Neural crest cell (in vitro differentiated cells): ENCODE results near the gene RASGRF2. TPM values are rescaled to one million over a fixed set of nuclear protein-coding genes. Genes with fewer than 3 reads are reported as not detected.

ENCODE experiments used
- DNase-seq: peaks from one replicate; pipeline ENCODE4 v3.0.0; 2021; ENCODE audit warnings: low read depth, mixed read lengths, low spot score
- H3K27ac Mint-ChIP-seq: one replicate; pipeline ENCODE4 v1.8.0; 2021; ENCODE audit warnings: mild to moderate bottlenecking, mixed read lengths; ENCODE audit not compliant: unreplicated experiment
- H3K27me3 Mint-ChIP-seq: 2 replicates; pipeline ENCODE4 v1.8.0; 2021; ENCODE audit warnings: low read depth, mild to moderate bottlenecking, mixed read lengths
- H3K36me3 Mint-ChIP-seq: 2 replicates; pipeline ENCODE4 v1.8.0; 2021; ENCODE audit warnings: low read depth, mild to moderate bottlenecking, mixed read lengths
- H3K4me1 Mint-ChIP-seq: 2 replicates; pipeline ENCODE4 v1.8.0; 2021; ENCODE audit warnings: mixed read lengths
- H3K4me3 Mint-ChIP-seq: one replicate; pipeline ENCODE4 v1.8.0; 2021; ENCODE audit warnings: mild to moderate bottlenecking, mixed read lengths
- H3K9me3 Mint-ChIP-seq: 2 replicates; pipeline ENCODE4 v1.8.0; 2021; ENCODE audit warnings: mixed read lengths
- CTCF ChIP-seq: fragments of 200-600 bp; sonication (generic); conservative IDR thresholded peaks from 2 replicates; pipeline ENCODE4 v1.5.0; 2021; ENCODE audit warnings: antibody characterized with exemption, mild to moderate bottlenecking
- total RNA-seq: library from RNA; stranded (reverse); gene quantifications from 2 replicates; pipeline ENCODE4 v1.2.1, GENCODE V29; 2021

Gene RASGRF2
- total RNA-seq, 1 donor from 2014 or later = 0.19 TPM

- no peaks in the 10 kb centered on the region for H3K36me3 Mint-ChIP-seq
- no peak for DNase-seq
- no peaks in the 10 kb centered on the region for H3K9me3 Mint-ChIP-seq
- H3K27ac Mint-ChIP-seq = no peak overlapping the region
- H3K27me3 Mint-ChIP-seq = no peaks in the 10 kb centered on the region
- H3K4me1 Mint-ChIP-seq = no peaks in the 10 kb centered on the region
- TF ChIP-seq CTCF = no peak
- no peak overlapping the region for H3K4me3 Mint-ChIP-seq
Observed at GRCh38 chr5:81058121-81058520, 98.0 kb downstream of the RASGRF2 start.

GRCh38 chr5:81065492-81065891, 105.3 kb downstream of the RASGRF2 start:
- no peaks in the 10 kb centered on the region for H3K9me3 Mint-ChIP-seq
- H3K4me3 Mint-ChIP-seq = no peak overlapping the region
- DNase-seq = no peak
- TF ChIP-seq CTCF = no peak
- no peaks in the 10 kb centered on the region for H3K36me3 Mint-ChIP-seq
- H3K4me1 Mint-ChIP-seq = no peaks in the 10 kb centered on the region
- no peak overlapping the region for H3K27ac Mint-ChIP-seq
- no peaks in the 10 kb centered on the region for H3K27me3 Mint-ChIP-seq

- Mint-ChIP-seq H3K4me3 (no peak overlapping the region), H3K27ac (no peak overlapping the region), H3K36me3 (no peaks in the 10 kb centered on the region), H3K4me1 (no peaks in the 10 kb centered on the region), H3K9me3 (no peaks in the 10 kb centered on the region), H3K27me3 (no peaks in the 10 kb centered on the region)
- no peak for TF ChIP-seq CTCF
- no peak for DNase-seq
Observed at GRCh38 chr5:81066102-81066501, 105.9 kb downstream of the RASGRF2 start.

- no peak for TF ChIP-seq CTCF
- H3K36me3 Mint-ChIP-seq = no peaks in the 10 kb centered on the region
- H3K27ac Mint-ChIP-seq = no peak overlapping the region
- no peaks in the 10 kb centered on the region for H3K9me3 Mint-ChIP-seq
- H3K4me3 Mint-ChIP-seq = no peak overlapping the region
- DNase-seq = no peak
- H3K4me1 Mint-ChIP-seq = no peaks in the 10 kb centered on the region
- H3K27me3 Mint-ChIP-seq = no peaks in the 10 kb centered on the region
Observed at GRCh38 chr5:81067406-81067805, 107.2 kb downstream of the RASGRF2 start.

GRCh38 chr5:81068063-81068462, 107.9 kb downstream of the RASGRF2 start:
- H3K9me3 Mint-ChIP-seq = no peaks in the 10 kb centered on the region
- H3K4me1 Mint-ChIP-seq = no peaks in the 10 kb centered on the region
- DNase-seq = no peak
- H3K36me3 Mint-ChIP-seq = no peaks in the 10 kb centered on the region
- no peaks in the 10 kb centered on the region for H3K27me3 Mint-ChIP-seq
- TF ChIP-seq CTCF = no peak
- no peak overlapping the region for H3K4me3 Mint-ChIP-seq
- no peak overlapping the region for H3K27ac Mint-ChIP-seq

- H3K4me3 Mint-ChIP-seq = no peak overlapping the region
- TF ChIP-seq CTCF = no peak
- no peaks in the 10 kb centered on the region for H3K4me1 Mint-ChIP-seq
- DNase-seq = no peak
- no peaks in the 10 kb centered on the region for H3K9me3 Mint-ChIP-seq
- no peak overlapping the region for H3K27ac Mint-ChIP-seq
- no peaks in the 10 kb centered on the region for H3K27me3 Mint-ChIP-seq
- no peaks in the 10 kb centered on the region for H3K36me3 Mint-ChIP-seq
Observed at GRCh38 chr5:81068635-81069034, 108.5 kb downstream of the RASGRF2 start.
